Sigmoid colon (tissue), 4 donors: ENCODE measurements around the gene CWC27.

ENCODE experiments used
- CTCF ChIP-seq, 4 experiments: fragments of 450-650 bp in 3 of 4; fragments of 200-600 bp in 1 of 4; IDR thresholded peaks; one replicate each; pipeline ENCODE4 v1.5.1; 2016 to 2019; ENCODE audit warnings: antibody characterized with exemption in 4 of 4, mild to moderate bottlenecking in 3 of 4, moderate library complexity in 2 of 4
- EP300 ChIP-seq, 4 donors: sonication (generic); formaldehyde crosslinking; IDR thresholded peaks; one replicate each; pipeline ENCODE4 v1.6.1; 2017; ENCODE audit warnings: antibody characterized with exemption in 4 of 4
- POLR2A ChIP-seq, 2 donors: fragments of 450-650 bp; IDR thresholded peaks; one replicate each; pipeline ENCODE4 v1.6.1; 2016; ENCODE audit warnings: antibody characterized with exemption in 2 of 2, mild to moderate bottlenecking in 2 of 2, moderate library complexity in 2 of 2
- POLR2AphosphoS5 ChIP-seq, 4 donors: sonication (generic); formaldehyde crosslinking; IDR thresholded peaks; one replicate each; pipeline ENCODE4 v1.6.1; 2017; ENCODE audit warnings: antibody characterized with exemption in 4 of 4

DNA sequence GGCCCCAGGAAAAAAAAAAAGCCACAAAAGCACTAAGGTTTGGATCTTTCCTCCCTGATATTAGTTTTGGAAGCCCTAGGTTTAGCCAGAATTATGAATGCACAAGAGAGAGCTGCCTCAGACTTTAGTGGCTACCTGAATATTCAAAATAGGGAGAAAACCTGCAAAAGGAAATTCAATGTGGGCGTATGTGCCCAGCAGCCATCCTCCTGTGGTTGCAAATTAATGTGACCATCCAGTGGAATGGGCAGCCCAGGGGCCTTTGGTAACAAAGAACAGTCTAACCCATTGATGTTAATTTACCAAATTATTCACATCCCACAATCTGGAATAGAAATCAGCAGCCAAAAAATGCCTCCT is 298.4 kb downstream of the CWC27 start:
- no peak for TF ChIP-seq POLR2A (IDR thresholded peaks at IDR 0.05)
- TF ChIP-seq CTCF (IDR thresholded peaks at IDR 0.05), result no peak
- no peak for TF ChIP-seq POLR2AphosphoS5 (IDR thresholded peaks at IDR 0.05)
- TF ChIP-seq EP300 (IDR thresholded peaks at IDR 0.05), result no peak
